Stimulated activated CD4-positive, alpha-beta T cell treated with anti-CD3 and anti-CD28 coated beads, Interleukin-15, amount 100 ng/mL, for 1 hour (primary cell): ENCODE data around the gene TEX19.
"Not testable (repeated sequence)": the region's sequence is repeated elsewhere in the genome, so short reads cannot be mapped to it uniquely, and the experiment has no call there.

Experiments
- DNase-seq, 2 donors: peaks; one replicate each; pipeline ENCODE4 v3.0.0-alpha.2; 2020; ENCODE audit warnings: low read depth in 1 of 2, low spot score in 1 of 2

The TEX19 gene

DNA sequence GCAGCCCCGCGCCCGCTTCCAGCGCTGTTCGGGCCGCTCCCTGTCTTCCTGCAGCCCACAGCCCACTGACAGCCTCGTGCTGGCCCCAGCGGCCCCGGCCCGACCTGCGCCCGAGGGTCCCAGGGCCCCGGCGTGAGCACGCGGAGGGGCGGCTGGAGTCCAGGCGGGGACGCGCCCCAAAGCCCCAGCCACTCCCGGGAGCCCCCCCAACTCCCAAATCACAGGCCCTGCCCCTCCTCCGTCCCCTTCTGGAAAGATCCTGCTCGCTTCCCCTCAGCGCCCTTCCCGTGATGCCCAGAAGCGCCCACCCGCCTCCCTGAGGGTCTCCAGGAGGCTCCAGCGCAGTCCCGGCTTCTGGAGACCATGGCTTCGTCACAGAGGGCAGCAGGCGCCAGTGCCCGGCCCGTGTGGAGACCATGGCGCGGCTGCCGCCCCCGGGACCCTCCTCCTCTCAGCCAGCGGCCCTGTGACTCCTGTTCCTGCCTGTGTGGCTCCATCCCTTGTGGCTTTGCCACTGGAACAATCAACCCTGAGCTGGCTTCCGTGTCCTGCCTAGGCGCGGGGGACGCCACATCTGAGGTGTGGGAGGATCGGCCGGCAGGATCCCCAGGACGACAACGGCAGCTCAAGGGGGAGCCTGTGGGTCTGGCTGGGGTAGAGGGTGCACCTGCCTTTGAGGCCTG, 16.5 kb downstream of the TEX19 start:
- no peak for DNase-seq

DNA sequence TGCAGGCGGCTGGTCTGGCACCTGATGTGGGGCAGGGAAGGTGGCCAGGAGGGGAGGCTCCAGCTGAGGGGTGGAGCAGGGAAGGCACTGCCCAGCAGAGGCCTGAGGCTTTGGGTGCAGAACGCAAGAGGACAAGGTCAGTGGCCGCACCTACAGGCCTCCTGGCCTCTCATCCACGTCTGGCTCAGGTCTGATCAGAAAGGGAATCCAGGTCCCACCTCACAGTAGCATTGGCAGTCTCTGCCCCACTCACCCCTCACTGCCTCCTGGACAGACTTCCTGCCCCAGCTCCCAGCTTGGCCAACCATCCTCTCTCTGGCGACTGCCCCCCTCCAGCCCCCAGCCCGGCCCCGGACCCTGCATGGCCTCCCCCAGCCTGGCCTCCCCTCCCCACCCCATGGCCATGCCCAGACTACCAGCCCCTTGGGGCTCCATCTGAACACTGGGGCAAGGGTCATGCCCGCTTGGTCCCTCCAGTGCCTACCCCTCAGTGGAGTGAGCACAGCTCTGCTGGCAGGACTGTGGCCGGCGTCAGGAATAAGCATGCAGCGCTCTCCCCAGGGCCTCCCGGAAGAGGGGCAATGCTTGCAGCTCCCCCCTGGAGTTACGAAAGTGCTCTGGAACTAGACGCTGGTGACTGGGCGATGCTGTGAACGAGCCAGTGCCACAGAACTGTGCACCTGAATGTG, 17.1 kb downstream of the TEX19 start:
- no peak for DNase-seq

DNA sequence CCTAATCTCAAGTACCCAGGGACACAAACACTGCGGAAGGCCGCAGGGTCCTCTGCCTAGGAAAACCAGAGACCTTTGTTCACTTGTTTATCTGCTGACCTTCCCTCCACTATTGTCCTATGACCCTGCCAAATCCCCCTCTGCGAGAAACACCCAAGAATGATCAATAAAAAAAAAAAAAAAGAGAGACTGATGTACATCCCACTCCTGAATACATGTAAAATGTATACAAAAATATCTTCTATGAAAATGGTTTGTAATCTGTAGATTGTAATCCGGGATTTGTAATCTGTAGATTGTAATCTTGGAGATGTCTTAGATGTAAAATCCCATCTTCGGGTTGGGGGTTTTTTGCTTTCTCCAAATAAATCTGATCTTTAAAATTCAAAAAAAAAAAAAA, 18.2 kb downstream of the TEX19 start:
- DNase-seq, result not testable (repeated sequence)

DNA sequence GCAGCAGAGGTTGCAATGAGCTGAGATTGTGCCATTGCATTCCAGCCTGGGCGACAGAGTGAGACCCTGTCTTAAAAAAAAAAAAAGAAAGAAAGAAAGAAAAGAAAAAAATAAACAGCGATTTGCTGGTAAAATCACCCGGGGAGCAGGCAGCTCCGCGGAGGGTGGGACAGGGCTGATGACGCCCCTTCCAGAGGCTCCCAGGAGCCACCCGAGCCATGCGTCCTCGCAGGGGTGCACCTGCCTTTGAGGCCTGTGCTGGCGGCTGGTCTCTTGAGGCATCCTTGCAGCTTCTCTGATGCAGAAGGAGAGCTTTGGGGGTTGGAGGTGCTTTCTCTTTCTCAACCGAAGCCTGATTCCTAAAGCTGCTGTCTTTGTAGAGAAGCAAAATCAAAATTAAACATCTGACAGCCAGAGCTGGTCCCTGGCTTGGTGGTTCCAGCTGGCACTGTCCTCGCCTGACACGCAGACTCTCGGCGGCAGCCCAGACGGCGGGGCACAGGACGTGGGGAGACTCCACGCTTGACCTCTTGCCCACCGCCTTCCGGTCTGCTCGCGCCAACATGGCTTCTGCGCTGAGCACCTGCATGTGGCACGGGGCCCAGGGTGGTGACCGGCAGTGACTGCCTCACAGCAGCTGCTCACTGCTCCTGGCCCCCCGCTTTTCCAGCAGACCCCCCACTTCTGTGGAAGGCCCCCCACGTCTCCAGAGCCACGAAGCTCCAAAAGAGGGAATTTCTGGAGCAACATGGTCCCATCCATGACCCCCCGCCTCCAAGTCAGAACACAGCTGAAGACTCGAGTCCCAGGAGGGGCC, 19.1 kb downstream of the TEX19 start:
- DNase-seq, result no peak

DNA sequence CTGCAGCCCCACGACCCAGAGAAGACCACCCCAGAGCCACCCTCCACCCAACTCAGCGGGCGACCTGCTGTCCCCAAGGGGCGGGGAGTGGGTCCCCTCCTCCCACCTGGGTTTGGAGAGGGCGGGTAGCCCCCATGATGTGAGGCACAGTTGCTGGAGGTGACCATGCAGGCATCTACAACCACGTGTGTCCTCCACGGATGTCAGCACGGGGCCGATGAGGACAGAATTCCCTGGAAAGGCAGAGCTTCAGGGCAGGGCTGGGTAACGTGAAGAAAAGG, 19.6 kb downstream of the TEX19 start:
- DNase-seq, result no peak

DNA sequence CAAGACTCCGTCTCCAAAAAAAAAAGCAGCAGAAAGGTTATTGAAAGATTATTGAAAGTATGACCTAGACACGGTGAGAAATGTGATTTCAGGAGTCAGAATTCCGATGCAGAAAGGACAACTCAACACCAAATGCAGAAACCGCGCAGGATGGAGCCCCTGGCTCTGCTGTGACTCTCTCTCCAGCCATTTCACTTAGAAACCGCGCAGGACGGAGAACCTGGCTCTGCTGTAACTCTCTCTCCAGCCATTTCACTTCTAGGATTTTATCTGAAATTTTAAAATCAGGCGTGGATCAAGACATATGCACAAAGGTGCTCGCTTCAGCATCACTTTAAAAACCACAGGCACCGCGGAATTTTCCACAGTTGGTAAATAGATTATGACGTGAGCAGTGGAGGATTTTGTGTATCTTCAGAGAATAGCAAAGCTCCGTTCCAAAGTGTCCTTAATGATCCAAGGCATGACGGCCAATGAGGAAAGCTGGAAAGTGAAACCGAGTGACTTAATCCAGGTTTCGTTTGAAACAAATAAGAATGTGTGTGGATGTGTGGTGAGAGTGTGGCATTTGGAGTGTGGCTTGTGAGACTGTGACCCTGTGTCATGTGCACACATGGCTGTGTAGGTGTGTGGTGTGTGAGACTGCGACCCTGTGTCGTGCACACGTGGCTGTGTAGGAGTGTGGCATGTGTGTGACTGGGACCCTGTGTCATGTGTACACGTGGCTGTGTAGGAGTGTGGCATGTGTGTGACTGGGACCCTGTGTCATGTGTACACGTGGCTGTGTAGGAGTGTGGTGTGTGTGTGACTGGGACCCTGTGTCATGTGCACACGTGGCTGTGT, 22.0 kb downstream of the TEX19 start:
- DNase-seq, result no peak

DNA sequence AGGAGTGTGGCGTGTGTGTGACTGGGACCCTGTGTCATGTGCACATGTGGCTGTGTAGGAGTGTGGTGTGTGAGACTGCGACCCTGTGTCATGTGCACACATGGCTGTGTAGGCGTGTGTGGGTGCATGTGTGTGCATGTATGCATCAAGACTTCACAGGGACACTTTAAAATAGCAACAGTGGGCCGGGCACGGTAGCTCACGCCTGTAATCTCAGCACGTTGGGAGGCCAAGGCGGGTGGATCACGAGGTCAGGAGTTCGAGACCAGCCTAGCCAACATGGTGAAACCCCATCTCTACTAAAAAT, 22.6 kb downstream of the TEX19 start:
- DNase-seq, result not testable (repeated sequence)

DNA sequence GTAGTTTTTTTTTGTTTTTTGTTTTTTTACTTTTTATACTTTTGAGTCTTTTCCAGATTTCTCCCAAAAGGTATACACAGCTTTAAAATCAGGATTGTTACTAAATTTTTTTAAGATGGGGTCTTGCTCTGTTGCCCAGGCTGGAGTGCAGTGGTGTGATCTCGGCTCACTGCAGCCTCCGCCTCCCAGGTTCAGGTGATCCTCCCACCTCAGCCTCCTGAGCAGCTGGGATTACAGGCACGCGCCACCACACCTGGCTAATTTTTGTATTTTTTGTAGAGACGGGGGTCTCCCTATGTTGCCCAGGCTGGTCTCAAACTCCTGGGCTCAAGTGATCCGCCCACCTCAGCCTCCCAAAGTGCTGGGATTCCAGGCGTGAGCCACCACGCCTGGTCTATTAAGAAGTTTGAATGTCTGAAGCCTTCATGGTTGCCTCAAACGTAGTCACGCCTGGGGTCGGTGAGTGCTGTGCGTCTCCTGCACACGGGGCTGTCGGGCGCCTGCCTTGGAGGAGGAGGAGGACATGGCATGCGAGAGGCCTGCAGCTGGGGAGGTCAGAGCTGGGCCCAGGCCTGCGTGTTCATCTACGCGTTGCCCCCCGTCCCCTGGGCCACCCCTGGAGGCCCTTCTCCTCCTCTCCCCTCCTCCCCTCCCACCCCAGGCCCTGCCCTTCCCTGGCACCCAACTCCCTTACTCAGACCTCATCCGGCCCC, 23.3 kb downstream of the TEX19 start:
- DNase-seq, result not testable (repeated sequence)

DNA sequence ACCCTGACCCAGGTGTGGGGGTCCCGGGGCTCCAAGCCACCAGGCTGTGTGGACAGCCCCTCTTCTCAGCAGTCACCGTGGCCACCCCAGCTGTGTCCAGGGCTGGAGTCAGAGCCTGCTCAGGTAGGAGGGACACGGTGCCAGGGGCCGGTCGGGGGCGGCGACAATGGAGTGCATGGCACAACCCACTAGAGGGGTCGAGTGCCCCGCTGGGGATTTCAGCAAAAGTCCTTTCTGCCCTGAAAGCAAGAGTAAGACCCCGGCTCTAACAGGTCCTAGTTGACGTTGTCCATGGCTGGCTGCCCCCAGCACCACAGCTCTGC, 23.8 kb downstream of the TEX19 start:
- no peak for DNase-seq

DNA sequence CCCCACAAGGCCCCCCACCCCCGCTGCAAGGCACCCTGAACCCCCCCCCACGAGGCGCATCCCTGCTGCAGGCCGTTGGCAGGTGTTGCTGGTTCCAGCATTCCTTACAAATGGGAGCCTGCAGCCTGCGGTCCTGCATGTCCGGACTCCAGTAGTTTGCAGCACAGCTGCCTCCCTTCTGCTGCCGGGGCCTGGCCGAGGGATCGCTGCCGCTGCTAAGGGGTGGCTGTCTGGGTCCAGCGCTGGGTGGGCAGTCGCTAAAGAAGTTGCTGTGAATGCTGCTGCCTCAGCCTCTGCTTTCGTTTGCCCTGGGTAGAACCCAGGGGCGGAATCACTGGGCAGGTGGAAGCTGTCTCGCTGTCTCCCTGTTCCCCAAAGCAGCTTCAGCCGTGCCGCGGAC, 24.4 kb downstream of the TEX19 start:
- no peak for DNase-seq

DNA sequence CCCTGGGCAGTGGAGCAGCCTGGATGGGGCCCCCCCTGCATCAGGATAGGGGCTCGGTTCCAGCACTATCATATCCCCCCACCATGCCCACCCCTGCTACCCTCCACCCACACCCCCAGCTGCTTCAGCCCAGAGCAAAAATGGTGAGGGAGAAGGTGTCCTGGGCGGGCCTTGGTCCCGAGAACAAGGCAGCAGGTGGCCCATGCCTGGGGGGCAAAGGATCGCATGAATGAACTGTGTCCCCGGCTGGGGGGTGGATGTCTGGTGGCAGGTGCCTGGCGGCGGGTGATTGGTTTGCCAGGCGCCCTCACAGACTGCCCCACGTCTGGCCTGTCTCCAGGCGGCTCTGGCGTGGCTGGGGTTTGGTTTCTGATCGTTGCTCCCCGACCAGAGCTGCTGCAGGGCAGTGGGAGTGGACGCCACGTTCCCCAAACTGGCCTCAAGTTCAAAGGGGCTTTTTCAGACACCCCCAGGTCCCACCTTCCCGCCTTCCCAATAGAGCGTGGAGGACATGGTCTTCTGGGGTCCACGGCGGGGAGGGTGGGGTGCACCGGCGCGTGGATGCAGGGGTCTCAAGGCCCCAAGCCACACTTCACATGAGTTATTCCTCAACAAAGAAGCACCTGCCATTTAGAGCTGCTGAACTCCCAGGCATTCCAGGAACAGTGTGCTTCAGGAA, 25.1 kb downstream of the TEX19 start:
- DNase-seq, result no peak

DNA sequence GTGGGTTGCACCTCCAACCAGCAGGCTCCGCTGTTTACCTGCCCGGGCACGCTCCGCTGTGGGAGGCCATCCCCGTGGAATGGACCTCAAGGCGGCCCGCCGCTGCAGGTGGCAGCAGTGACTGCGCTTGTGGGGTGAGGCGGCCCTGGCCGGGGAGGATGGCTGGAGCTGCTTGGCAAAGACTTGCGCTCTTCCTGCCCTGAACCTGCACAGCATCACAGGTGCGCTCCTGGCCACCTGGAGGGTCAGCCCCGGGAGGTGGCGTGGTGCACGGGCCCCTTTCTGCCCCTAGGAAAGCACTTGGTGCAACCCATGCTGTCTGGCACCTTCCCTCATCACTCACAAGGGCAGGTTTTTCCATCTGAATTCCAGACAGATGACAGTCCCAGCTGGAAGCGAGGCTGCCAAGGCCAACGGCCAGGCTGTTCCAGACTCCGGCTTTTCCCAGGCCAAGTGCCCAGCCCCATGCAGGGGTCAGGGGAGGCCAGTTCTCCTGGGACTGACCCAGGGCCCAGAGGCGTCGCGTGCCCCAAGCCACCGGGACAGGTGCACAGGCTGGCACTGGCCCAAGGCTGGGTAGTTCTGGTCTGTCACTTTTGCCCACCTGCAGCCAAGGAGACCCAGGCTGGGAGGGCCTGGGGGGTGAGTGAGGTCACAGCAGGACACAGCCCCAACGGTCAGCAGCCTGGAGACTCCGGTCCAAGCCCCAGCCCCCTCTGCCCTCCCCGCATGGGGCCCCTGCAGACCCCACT, 25.9 kb downstream of the TEX19 start:
- DNase-seq, result no peak

DNA sequence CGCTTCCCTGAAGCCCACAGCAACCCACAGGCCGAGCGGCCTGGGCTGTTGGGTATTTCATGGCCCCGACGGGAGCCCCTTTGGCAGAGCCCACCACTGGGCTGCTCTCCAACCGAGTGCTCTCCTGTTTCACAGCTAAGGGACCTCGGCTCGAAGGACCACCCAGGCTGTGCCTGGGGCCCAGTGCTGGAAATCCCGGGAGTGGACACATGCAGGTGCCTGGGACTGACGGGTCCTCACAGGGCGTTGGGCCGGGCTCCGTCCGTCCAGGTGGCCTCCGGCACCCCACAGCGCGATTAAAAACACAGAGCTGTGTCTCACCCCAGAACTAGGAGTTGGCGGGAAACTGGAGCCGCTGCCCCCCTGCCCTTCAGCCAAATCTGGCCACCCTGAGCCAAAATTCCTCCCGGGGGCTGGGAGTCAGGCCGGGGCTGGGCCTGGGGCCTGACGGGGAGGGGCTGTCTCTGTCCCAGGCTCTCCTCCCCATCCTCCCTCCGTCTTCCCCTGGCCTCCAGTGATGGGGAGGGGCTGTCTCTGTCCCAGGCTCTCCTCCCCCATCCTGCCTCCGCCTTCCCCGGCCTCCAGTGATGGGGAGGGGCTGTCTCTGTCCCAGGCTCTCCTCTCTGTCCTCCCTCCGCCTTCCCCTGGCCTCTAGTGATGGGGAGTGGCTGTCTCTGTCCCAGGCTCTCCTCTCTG, 26.7 kb downstream of the TEX19 start:
- DNase-seq, result no peak

DNA sequence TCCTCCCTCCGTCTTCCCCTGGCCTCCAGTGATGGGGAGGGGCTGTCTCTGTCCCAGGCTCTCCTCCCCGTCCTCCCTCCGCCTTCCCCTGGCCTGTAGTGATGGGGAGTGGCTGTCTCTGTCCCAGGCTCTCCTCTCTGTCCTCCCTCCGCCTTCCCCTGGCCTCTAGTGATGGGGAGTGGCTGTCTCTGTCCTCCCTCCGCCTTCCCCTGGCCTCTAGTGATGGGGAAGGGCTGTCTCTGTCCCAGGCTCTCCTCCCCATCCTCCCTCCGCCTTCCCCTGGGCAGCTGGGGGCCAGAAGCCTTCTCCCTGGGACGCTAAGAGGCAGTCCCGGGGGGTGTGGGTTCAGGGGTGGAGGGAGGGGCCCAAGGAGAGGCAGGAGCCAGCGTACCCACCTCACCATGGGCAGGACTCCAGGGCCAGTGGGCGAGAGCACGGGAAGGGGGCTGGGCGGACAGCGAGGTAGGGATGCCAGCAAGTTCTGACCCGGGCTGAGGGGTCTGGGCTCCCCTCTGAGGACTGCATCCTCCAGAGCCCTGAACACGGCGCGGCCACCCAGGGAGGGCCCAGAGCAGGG, 27.3 kb downstream of the TEX19 start:
- DNase-seq, result no peak

DNA sequence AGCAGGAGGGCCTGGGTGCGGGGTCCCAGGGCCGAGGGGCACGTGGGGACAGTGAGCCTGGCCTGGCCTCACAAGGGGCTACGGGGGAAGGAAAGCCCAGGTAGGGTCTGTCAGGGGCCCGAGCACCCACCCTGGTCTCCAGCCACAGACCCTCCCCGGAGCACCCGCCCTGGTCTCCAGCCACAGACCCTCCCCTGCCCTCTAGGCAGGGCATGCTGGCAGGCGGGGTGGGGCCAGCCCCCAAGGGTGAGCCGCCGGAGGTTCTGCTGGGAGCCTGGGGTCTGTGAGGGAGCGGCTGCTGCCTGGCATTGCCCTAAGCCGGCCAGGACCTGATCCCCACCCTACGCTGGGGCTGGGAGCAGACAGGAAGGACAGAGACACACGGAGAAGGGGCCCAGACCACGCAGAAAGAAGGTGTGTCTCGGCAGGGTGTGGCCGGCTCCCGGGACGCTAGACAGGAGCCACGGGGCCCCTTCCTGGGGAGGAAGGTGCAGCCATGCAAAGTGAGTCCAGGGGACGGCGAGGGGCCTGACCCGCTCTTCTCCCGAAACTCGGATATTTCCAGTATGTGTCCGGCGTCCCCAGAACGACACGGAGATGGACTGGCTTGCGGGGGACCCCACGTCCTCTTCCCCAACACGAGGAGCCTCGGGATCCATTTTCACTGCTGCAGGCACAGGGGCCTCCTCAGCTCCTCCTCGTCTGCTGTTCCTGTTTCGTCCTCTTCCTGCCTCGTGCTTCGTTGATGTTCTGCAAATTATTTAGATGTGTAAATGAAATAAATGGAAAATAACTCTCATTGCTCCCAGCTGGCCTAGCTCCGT, 28.0 kb downstream of the TEX19 start:
- DNase-seq, result no peak

DNA sequence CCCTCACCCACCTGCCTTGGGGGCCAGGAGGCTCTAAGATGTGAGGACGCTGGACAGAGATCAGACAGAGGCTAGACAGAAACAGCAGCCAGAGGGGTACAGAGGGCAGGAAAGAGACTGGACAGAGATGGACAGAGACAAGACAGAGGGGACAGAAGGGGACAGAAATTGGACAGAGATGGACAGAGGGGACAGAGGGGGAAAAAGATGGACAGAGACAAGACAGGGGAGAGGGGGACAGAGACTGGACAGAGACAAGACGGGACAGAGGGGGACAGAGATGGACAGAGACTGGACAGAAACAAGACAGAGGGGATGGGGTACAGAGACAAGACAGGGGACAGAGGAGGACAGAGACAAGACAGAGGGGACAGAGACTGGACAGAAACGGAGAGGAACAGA, 28.7 kb downstream of the TEX19 start:
- no peak for DNase-seq

DNA sequence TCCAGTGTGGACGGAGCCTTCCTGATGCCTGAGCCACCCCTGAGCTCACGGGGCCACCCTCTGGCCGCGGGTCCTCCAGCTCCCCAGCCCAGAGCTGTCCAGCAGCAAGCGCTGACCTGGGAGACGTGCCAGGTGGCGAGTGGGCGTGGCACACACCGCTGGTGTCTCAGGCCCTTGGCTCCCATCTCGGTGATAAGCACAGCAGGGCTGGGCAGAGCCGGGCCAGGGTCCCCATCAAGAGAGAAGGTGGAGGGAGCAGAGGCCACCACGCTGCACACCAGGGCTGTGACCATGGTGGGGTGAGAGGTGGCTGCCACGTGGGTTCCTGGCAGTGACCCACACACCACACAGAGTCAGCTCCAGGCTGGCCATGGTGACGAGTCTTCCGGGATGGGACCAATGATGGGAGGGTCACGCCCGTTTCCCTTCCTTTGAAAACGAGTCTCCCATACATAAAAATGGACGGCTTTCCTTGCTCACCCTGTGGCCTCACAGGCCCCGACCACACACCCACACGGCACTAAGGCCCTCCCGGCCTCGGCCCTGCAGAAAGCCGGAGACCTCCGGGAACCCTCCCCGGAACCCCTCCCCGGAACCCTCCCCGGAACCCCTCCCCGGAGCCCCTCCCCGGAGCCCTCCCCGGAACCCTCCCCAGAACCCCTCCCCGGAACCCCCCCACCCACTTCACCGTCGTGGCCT, 29.3 kb downstream of the TEX19 start:
- no peak for DNase-seq

DNA sequence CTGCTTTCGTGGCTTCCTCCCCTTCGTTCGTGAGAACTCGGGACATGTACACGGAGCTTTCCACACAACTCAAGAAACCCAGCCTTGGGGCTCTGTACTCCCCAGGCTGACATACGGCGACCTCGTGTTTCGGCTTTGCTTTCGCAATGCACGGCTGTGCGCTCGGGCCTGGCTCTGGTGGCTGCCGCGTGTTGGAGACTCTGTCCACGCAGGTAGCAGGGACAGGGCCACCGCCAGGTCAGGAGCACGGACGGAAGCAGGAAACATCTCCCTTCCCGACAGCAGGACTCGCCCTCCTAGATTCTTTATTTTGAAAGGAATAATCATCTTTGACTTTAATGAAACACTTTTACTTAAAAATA, 29.9 kb downstream of the TEX19 start:
- no peak for DNase-seq
